ENCODE measurements around the gene C7orf25. TPM values are rescaled to one million over a fixed set of nuclear protein-coding genes. Genes with fewer than 3 reads are reported as not detected.

The C7orf25 gene
- total RNA-seq, 1 donor from 2014 or later = 5.5 TPM

DNA sequence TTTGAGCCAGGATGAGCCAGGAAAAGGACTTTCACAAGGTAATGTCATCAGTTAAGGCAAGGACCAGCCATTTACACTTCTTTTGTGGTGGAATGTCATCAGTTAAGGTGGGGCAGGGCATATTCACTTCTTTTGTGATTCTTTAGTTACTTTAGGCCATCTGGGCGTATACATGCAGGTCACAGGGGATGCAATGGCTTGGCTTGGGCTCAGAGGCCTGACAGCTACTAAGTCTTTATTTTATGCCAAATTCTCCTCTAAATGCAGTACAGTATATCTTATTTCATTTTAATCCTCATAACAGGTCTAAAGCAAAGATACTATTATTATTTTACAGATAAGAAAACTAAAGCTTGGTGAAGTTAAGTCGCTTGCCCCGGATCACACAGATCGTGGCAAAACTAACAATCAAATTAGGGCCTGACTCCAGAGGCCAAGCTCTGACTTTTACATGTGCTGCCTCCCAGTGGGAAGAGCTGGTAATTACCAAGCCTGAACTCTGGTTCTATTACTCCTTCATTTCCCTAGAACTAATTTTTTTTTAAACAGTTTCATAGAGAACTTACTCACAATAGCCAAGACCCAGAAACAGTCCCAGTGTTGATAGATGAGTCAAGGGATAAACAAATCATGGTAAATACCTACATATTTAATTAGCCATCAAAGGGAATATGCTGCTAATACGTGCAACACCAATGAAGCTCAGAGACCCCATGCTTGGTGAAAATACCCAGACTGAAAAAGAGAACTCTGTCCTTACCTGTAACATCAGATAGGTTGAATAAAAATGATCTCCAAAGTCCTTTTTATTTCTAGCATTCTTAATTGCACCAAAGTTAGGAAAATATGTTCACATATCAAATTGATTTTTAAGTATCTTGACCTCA, 35.4 kb downstream of the C7orf25 start:
- Mint-ChIP-seq H3K4me3 (no peak overlapping the region), H3K27ac (no peak overlapping the region), H3K36me3 (ENCODE audit: low read depth) (no peaks in the 10 kb centered on the region), H3K4me1 (peaks cover 5% of the 10 kb centered on the region), H3K9me3 (no peaks in the 10 kb centered on the region), H3K27me3 (no peaks in the 10 kb centered on the region)
- DNase-seq (no peak), ATAC-seq (ENCODE audit: low read depth) (peak; percentile 87)
- intact Hi-C loops (cut with micrococcal nuclease) = loop anchor here (1.0 to 2.0 kb wide), 2 partner anchors 900 to 933 kb away; no protein-coding TSS in a partner anchor
- POLR2A ChIA-PET = interaction anchor here (0.7 kb wide), 1 partner anchor 55 kb away, joined by 3 read pairs; the partner anchor contains the start of genes MRPL32 and PSMA2
- peak; percentile 54 for TF ChIP-seq CTCF (IDR thresholded peaks at IDR 0.05)
- CTCF ChIA-PET = interaction anchor here (0.8 to 1.6 kb wide), 6 partner anchors 12 to 936 kb away, joined by 3 to 7 read pairs (median 4); no protein-coding TSS in a partner anchor

DNA sequence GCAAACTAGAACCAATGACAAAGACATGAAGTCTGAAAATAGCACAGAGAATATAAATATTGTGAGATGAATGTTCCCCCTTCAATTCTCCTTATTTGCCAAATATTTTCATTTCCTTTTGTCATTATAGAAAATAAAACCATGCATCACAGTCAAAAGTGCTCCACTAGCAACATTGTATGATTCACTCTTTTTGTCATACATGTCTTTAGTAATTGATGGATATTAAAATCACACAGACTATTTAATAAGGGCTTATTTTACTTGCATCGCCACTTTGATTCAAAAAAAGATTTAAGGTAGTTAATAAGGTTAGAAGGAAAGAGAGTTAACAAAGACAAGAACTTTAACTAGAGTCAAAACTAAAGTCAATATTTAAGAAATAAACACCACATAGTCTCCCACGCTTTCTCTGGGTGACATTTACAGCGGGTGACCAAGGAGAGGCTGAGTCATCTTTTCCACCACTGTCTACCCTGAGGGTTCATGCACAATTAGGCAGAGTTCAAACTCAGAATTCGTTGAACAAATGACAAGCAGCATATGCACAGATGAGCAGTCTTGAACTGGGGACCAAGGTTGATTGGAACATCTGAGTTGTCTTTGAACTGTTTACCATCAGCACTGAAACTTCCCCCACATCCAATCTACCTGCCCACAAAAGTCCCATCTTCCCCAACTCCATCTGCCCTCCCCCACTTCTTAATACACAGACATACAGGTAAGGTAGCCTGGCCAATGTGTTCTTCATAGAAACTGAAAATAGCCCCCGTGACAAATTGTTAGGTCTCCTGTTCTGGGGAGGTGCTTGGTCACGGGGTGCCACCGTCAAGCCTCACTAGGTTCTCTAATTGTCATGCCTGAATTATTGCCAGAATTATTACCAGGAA, 42.5 kb downstream of the C7orf25 start:
- peaks cover 1% of the 10 kb centered on the region for H3K9me3 Mint-ChIP-seq
- no peak overlapping the region for H3K4me3 Mint-ChIP-seq
- ChIA-PET POLR2A (no interaction called here), CTCF (no interaction called here)
- TF ChIP-seq CTCF (IDR thresholded peaks at IDR 0.05) = no peak
- DNase-seq = no peak
- peaks cover 13% of the 10 kb centered on the region for H3K4me1 Mint-ChIP-seq
- ATAC-seq (ENCODE audit: low read depth) = peak; percentile 67
- H3K36me3 Mint-ChIP-seq (ENCODE audit: low read depth) = no peaks in the 10 kb centered on the region
- intact Hi-C loops (cut with micrococcal nuclease) = no loop called here
- H3K27me3 Mint-ChIP-seq = peaks cover 2% of the 10 kb centered on the region
- H3K27ac Mint-ChIP-seq = peak overlapping the region; percentile 13

DNA sequence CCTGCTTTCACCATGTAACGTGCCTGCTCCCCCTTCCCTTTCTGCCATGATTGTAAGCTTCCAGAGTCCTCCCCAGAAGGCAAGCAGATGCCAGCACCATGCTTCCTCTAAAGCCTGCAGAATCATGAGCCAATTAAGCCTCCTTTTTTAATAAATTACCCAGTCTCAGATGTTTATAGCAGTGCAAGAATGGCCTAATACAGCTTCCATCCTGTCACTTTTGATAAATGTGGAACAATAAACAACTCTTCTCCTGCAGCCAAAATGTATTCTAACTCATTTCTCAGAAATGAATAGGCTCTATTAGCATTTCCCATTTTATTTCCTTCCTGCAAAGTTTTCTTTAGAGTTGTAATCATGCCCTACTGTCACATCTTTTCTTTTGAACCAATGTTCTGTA, 43.4 kb downstream of the C7orf25 start:
- intact Hi-C loops (cut with micrococcal nuclease) = no loop called here
- no peaks in the 10 kb centered on the region for H3K36me3 Mint-ChIP-seq (ENCODE audit: low read depth)
- CTCF ChIA-PET = no interaction called here
- POLR2A ChIA-PET = no interaction called here
- peaks cover 8% of the 10 kb centered on the region for H3K27me3 Mint-ChIP-seq
- H3K4me3 Mint-ChIP-seq = no peak overlapping the region
- H3K4me1 Mint-ChIP-seq = peaks cover 13% of the 10 kb centered on the region
- H3K27ac Mint-ChIP-seq = no peak overlapping the region
- ATAC-seq (ENCODE audit: low read depth) = no peak
- peaks cover 3% of the 10 kb centered on the region for H3K9me3 Mint-ChIP-seq
- no peak for DNase-seq
- TF ChIP-seq CTCF (IDR thresholded peaks at IDR 0.05) = no peak

Other genes starting within 250 kb of the C7orf25 start
- gene PSMA2, start 20.1 kb upstream of the C7orf25 start, total RNA-seq = 88.1 and 109 TPM in 2 replicates
- 38.8 and 39.5 TPM in 2 replicates for gene MRPL32, start 20.3 kb upstream of the C7orf25 start, total RNA-seq
- not detected in 2 replicates for gene HECW1, start 200.6 kb upstream of the C7orf25 start, total RNA-seq

Data from activated B cell treated with CpG ODN at 0.5 μM for 24 hours (primary cell).